ENCODE measurements around the gene DOC2B.

Gene DOC2B

DNA sequence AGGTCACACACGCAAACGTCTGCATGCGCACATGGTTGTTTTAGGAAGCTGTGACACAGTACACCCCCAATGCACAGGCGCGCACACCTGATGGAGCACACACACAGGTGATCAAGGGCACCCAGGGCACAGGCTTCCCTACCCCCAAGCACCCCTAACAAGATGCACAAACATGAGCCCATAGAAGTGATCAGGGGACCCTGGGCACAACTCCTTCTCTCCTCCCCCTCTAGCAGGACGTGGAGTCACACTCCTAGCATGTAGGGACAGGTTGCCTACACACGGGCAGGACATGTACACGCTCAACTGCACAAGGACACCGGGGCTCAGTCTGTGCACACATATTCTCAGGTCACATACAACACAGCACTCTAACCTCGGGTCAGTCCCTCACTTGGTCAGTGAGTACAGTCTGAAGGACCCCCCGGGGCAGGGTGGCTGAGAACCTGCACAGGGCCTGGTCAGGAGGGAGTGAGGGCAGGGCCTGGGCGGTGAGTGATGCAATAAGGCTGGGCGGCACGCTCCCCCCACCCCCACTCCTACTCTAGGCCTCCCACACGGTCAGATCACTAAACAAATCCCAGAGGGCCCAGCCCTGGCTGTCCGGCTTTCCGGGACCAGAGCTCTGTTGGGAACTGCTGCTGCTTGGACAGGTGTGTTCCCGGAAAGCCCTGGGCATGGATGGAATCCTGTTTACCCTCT, 751 bp upstream of the DOC2B start:
- Histone ChIP-seq H3K4me2 (ENCODE audit: low read length) (no peak overlapping the region), H3K9ac (ENCODE audit: low read length) (no peak overlapping the region), H3K4me1 (ENCODE audit: control insufficient read depth, low read depth, low read length) (no peaks in the 10 kb centered on the region), H3K23ac (ENCODE audit: low read length) (peak overlapping the region; percentile 29), H3K27me3 (ENCODE audit: insufficient read depth, low read length, poor library complexity) (peaks cover 2% of the 10 kb centered on the region), H3K56ac (ENCODE audit: low read length) (no peak overlapping the region), H3K4ac (ENCODE audit: low read depth, low read length) (no peak overlapping the region), H2AK5ac (ENCODE audit: low read length) (no peak overlapping the region), H2BK5ac (ENCODE audit: low read length) (no peak overlapping the region), H2BK15ac (replicated peaks; ENCODE audit: low read depth) (no peak overlapping the region), H3K79me2 (ENCODE audit: control insufficient read depth, insufficient read depth, low read length) (no peaks in the 10 kb centered on the region), H3K4me3 (ENCODE audit: low read length) (no peak overlapping the region), H4K5ac (ENCODE audit: low read length) (no peak overlapping the region), H2BK120ac (ENCODE audit: low read depth, low read length) (no peak overlapping the region), H4K8ac (ENCODE audit: low read depth, low read length) (no peak overlapping the region), H3K18ac (ENCODE audit: low read length) (no peak overlapping the region), H3K36me3 (ENCODE audit: control insufficient read depth, insufficient read depth, low read length) (no peaks in the 10 kb centered on the region), H3K27ac (ENCODE audit: low read depth, low read length) (no peak overlapping the region), H3K79me1 (ENCODE audit: low read length) (no peaks in the 10 kb centered on the region)
- WGBS (ENCODE audit: extremely low coverage, insufficient coverage, low lambda C conversion rate) = no CpG with 5 or more reads among the region's 18 CpGs
- no peak for DNase-seq

DNA sequence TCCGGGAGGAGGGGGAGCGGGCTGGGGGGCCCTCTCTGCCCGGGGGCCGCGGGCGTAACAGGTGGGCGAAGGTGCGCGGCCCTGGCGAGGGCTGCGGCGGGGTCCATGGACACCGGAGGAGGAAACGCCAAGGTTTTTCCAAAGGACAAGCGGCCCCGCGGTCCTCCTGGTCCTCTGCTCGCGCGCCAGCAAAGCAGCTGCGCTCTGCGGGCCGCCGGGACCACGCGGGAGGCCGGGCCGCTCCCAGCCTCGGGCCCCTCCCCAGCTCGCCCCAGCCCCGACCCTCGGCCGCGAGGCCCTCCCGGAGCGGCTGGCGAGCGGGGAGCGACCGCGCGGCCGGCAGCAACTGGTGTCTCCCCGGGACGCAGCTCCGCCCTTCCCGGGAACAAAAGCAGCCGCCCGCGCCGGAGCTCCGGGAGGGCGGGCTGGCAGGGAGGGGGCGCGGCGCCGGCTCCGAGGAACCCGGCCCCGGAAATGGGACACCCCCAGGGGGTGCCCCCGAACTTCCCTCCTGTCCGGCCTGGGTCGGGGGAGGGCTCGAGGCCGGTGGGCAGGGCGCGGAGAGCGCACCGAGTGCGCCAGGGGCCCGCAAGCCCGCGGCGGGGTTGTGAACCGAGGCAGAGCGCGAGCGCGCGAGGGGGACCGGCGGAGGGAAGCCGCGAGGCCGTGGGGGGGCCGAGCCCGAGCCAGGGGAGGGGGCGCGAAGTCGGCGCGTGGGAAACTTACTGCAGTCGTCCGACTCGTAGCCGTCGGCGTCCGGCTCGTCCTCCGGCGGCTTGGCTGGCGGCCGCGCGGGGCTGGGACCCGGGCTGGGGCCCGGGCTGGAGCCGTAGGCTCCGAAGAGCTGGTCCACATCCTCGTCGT, 837 bp downstream of the DOC2B start:
- no peaks in the 10 kb centered on the region for H3K79me2 ChIP-seq (ENCODE audit: control insufficient read depth, insufficient read depth, low read length)
- H3K4ac ChIP-seq (ENCODE audit: low read depth, low read length) = peak overlapping the region; percentile 46
- H3K79me1 ChIP-seq (ENCODE audit: low read length) = no peaks in the 10 kb centered on the region
- no peaks in the 10 kb centered on the region for H3K4me1 ChIP-seq (ENCODE audit: control insufficient read depth, low read depth, low read length)
- H4K8ac ChIP-seq (ENCODE audit: low read depth, low read length) = no peak overlapping the region
- H3K23ac ChIP-seq (ENCODE audit: low read length) = no peak overlapping the region
- H3K4me3 ChIP-seq (ENCODE audit: low read length) = no peak overlapping the region
- H3K18ac ChIP-seq (ENCODE audit: low read length) = peak overlapping the region; percentile 19
- H3K27me3 ChIP-seq (ENCODE audit: insufficient read depth, low read length, poor library complexity) = peaks cover 2% of the 10 kb centered on the region
- no peak overlapping the region for H2BK15ac ChIP-seq (replicated peaks; ENCODE audit: low read depth)
- H3K56ac ChIP-seq (ENCODE audit: low read length) = peak overlapping the region; percentile 74
- no CpG with 5 or more reads among the region's 112 CpGs for WGBS (ENCODE audit: extremely low coverage, insufficient coverage, low lambda C conversion rate)
- H2BK5ac ChIP-seq (ENCODE audit: low read length) = no peak overlapping the region
- H3K36me3 ChIP-seq (ENCODE audit: control insufficient read depth, insufficient read depth, low read length) = no peaks in the 10 kb centered on the region
- peak; percentile 12 for DNase-seq
- peak overlapping the region; percentile 0 for H3K4me2 ChIP-seq (ENCODE audit: low read length)
- no peak overlapping the region for H2AK5ac ChIP-seq (ENCODE audit: low read length)
- H2BK120ac ChIP-seq (ENCODE audit: low read depth, low read length) = no peak overlapping the region
- H3K9ac ChIP-seq (ENCODE audit: low read length) = peak overlapping the region; percentile 38
- no peak overlapping the region for H3K27ac ChIP-seq (ENCODE audit: low read depth, low read length)
- no peak overlapping the region for H4K5ac ChIP-seq (ENCODE audit: low read length)

GRCh38 chr17:179781-180380, 1.6 kb downstream of the DOC2B start:
- Histone ChIP-seq H4K5ac (ENCODE audit: low read length) (no peak overlapping the region), H3K18ac (ENCODE audit: low read length) (peak overlapping the region; percentile 19), H3K36me3 (ENCODE audit: control insufficient read depth, insufficient read depth, low read length) (no peaks in the 10 kb centered on the region), H3K27ac (ENCODE audit: low read depth, low read length) (no peak overlapping the region), H4K8ac (ENCODE audit: low read depth, low read length) (no peak overlapping the region), H2BK15ac (replicated peaks; ENCODE audit: low read depth) (no peak overlapping the region), H3K9ac (ENCODE audit: low read length) (peak overlapping the region; percentile 0), H3K27me3 (ENCODE audit: insufficient read depth, low read length, poor library complexity) (peaks cover 2% of the 10 kb centered on the region), H3K79me1 (ENCODE audit: low read length) (no peaks in the 10 kb centered on the region), H2BK120ac (ENCODE audit: low read depth, low read length) (no peak overlapping the region), H2BK5ac (ENCODE audit: low read length) (no peak overlapping the region), H2AK5ac (ENCODE audit: low read length) (no peak overlapping the region), H3K56ac (ENCODE audit: low read length) (peak overlapping the region; percentile 74), H3K23ac (ENCODE audit: low read length) (no peak overlapping the region), H3K4me1 (ENCODE audit: control insufficient read depth, low read depth, low read length) (no peaks in the 10 kb centered on the region), H3K79me2 (ENCODE audit: control insufficient read depth, insufficient read depth, low read length) (no peaks in the 10 kb centered on the region), H3K4me3 (ENCODE audit: low read length) (no peak overlapping the region), H3K4ac (ENCODE audit: low read depth, low read length) (no peak overlapping the region), H3K4me2 (ENCODE audit: low read length) (peak overlapping the region; percentile 0)
- WGBS (ENCODE audit: extremely low coverage, insufficient coverage, low lambda C conversion rate) = no CpG with 5 or more reads among the region's 32 CpGs
- peak; percentile 33 for DNase-seq

- WGBS (ENCODE audit: extremely low coverage, insufficient coverage, low lambda C conversion rate) = no CpG with 5 or more reads among the region's 5 CpGs
Observed at GRCh38 chr17:179066-179432, 2.4 kb downstream of the DOC2B start.

GRCh38 chr17:178292-179065, 3.0 kb downstream of the DOC2B start:
- no peak overlapping the region for H3K27ac ChIP-seq (ENCODE audit: low read depth, low read length)
- no peaks in the 10 kb centered on the region for H3K36me3 ChIP-seq (ENCODE audit: control insufficient read depth, insufficient read depth, low read length)
- no peak overlapping the region for H3K18ac ChIP-seq (ENCODE audit: low read length)
- no peak overlapping the region for H2BK15ac ChIP-seq (replicated peaks; ENCODE audit: low read depth)
- no peaks in the 10 kb centered on the region for H3K4me1 ChIP-seq (ENCODE audit: control insufficient read depth, low read depth, low read length)
- no peak overlapping the region for H3K9ac ChIP-seq (ENCODE audit: low read length)
- H3K56ac ChIP-seq (ENCODE audit: low read length) = no peak overlapping the region
- H3K4me2 ChIP-seq (ENCODE audit: low read length) = no peak overlapping the region
- no peaks in the 10 kb centered on the region for H3K79me2 ChIP-seq (ENCODE audit: control insufficient read depth, insufficient read depth, low read length)
- no peak overlapping the region for H4K5ac ChIP-seq (ENCODE audit: low read length)
- H2BK120ac ChIP-seq (ENCODE audit: low read depth, low read length) = no peak overlapping the region
- H2AK5ac ChIP-seq (ENCODE audit: low read length) = no peak overlapping the region
- H3K79me1 ChIP-seq (ENCODE audit: low read length) = no peaks in the 10 kb centered on the region
- no peak overlapping the region for H2BK5ac ChIP-seq (ENCODE audit: low read length)
- no peak for DNase-seq
- H3K4ac ChIP-seq (ENCODE audit: low read depth, low read length) = no peak overlapping the region
- H4K8ac ChIP-seq (ENCODE audit: low read depth, low read length) = no peak overlapping the region
- peaks cover 2% of the 10 kb centered on the region for H3K27me3 ChIP-seq (ENCODE audit: insufficient read depth, low read length, poor library complexity)
- H3K4me3 ChIP-seq (ENCODE audit: low read length) = no peak overlapping the region
- H3K23ac ChIP-seq (ENCODE audit: low read length) = no peak overlapping the region
- no CpG with 5 or more reads among the region's 12 CpGs for WGBS (ENCODE audit: extremely low coverage, insufficient coverage, low lambda C conversion rate)

More at GRCh38 chr17:179066-179432, 2.4 kb downstream of the DOC2B start:
- H4K8ac ChIP-seq (ENCODE audit: low read depth, low read length) = no peak overlapping the region
- H3K79me2 ChIP-seq (ENCODE audit: control insufficient read depth, insufficient read depth, low read length) = no peaks in the 10 kb centered on the region
- no peak overlapping the region for H2AK5ac ChIP-seq (ENCODE audit: low read length)
- no peak overlapping the region for H3K23ac ChIP-seq (ENCODE audit: low read length)
- H3K27ac ChIP-seq (ENCODE audit: low read depth, low read length) = no peak overlapping the region
- H3K18ac ChIP-seq (ENCODE audit: low read length) = no peak overlapping the region
- H3K4ac ChIP-seq (ENCODE audit: low read depth, low read length) = no peak overlapping the region
- no peak overlapping the region for H2BK15ac ChIP-seq (replicated peaks; ENCODE audit: low read depth)
- no peak for DNase-seq
- no peak overlapping the region for H3K56ac ChIP-seq (ENCODE audit: low read length)
- no peak overlapping the region for H2BK120ac ChIP-seq (ENCODE audit: low read depth, low read length)
- H2BK5ac ChIP-seq (ENCODE audit: low read length) = no peak overlapping the region
- H3K9ac ChIP-seq (ENCODE audit: low read length) = no peak overlapping the region
- no peak overlapping the region for H4K5ac ChIP-seq (ENCODE audit: low read length)
- H3K4me1 ChIP-seq (ENCODE audit: control insufficient read depth, low read depth, low read length) = no peaks in the 10 kb centered on the region
- no peaks in the 10 kb centered on the region for H3K36me3 ChIP-seq (ENCODE audit: control insufficient read depth, insufficient read depth, low read length)
- no peaks in the 10 kb centered on the region for H3K79me1 ChIP-seq (ENCODE audit: low read length)
- H3K4me2 ChIP-seq (ENCODE audit: low read length) = no peak overlapping the region
- peaks cover 2% of the 10 kb centered on the region for H3K27me3 ChIP-seq (ENCODE audit: insufficient read depth, low read length, poor library complexity)
- no peak overlapping the region for H3K4me3 ChIP-seq (ENCODE audit: low read length)

Data from mesendoderm (in vitro differentiated cells).